Measurements from ENCODE around the gene CLIP1. TPM values are rescaled to one million over a fixed set of nuclear protein-coding genes. Genes with fewer than 3 reads are reported as not detected.

The CLIP1 gene
- total RNA-seq, 4 donors from 2014 or later = 118 to 164 (median 133) TPM

- WGBS, 2 donors = 88 to 100% methylated on average over 2 of the region's 2 CpGs
- H3K4me3 ChIP-seq (ENCODE audit: low read depth, poor library complexity, severe bottlenecking) = no peak overlapping the region
- DNase-seq (ENCODE audit: low spot score in 2 of 2) = no peak
Observed at GRCh38 chr12:122460641-122461040, 38.2 kb upstream of the CLIP1 start.

GRCh38 chr12:122460061-122460460, 37.6 kb upstream of the CLIP1 start:
- intact Hi-C loops (cut with DNase I; ENCODE audit: low total_unique reads) = no loop called here
- WGBS, 2 donors = 90 to 92% methylated on average over 7 of the region's 7 CpGs
- no peak for TF ChIP-seq POLR2A (IDR thresholded peaks at IDR 0.05)
- no peak for TF ChIP-seq CTCF (IDR thresholded peaks at IDR 0.05)

More at GRCh38 chr12:122460641-122461040, 38.2 kb upstream of the CLIP1 start:
- intact Hi-C loops (cut with DNase I; ENCODE audit: low total_unique reads) = no loop called here
- TF ChIP-seq CTCF (IDR thresholded peaks at IDR 0.05) (no peak), POLR2A (IDR thresholded peaks at IDR 0.05) (no peak)

GRCh38 chr12:122459211-122459610, 36.7 kb upstream of the CLIP1 start:
- peak in 1 of 2 donors; percentile 40 for DNase-seq (ENCODE audit: low spot score in 2 of 2)
- 95 to 98% methylated on average over 2 of the region's 2 CpGs for WGBS, 2 donors
- H3K4me3 ChIP-seq (ENCODE audit: low read depth, poor library complexity, severe bottlenecking) = no peak overlapping the region
- intact Hi-C loops (cut with DNase I; ENCODE audit: low total_unique reads) = no loop called here
- no peak for TF ChIP-seq POLR2A (IDR thresholded peaks at IDR 0.05)
- TF ChIP-seq CTCF (IDR thresholded peaks at IDR 0.05) = no peak

More at GRCh38 chr12:122460061-122460460, 37.6 kb upstream of the CLIP1 start:
- peak in 1 of 2 donors; percentile 42 for DNase-seq (ENCODE audit: low spot score in 2 of 2)
- H3K4me3 ChIP-seq (ENCODE audit: low read depth, poor library complexity, severe bottlenecking) = no peak overlapping the region

GRCh38 chr12:122458105-122459035, 35.9 kb upstream of the CLIP1 start:
- peak in 1 of 2 donors; percentile 42 for DNase-seq (ENCODE audit: low spot score in 2 of 2)
- TF ChIP-seq CTCF (IDR thresholded peaks at IDR 0.05) (no peak), POLR2A (IDR thresholded peaks at IDR 0.05) (no peak)
- WGBS, 2 donors = 87 to 93% methylated on average over 17 of the region's 17 CpGs
- intact Hi-C loops (cut with DNase I; ENCODE audit: low total_unique reads) = no loop called here
- H3K4me3 ChIP-seq (ENCODE audit: low read depth, poor library complexity, severe bottlenecking) = no peak overlapping the region

- intact Hi-C loops (cut with DNase I; ENCODE audit: low total_unique reads) = no loop called here
- DNase-seq (ENCODE audit: low spot score in 2 of 2) = no peak
- no peak overlapping the region for H3K4me3 ChIP-seq (ENCODE audit: low read depth, poor library complexity, severe bottlenecking)
- WGBS, 2 donors = 52 to 59% methylated on average over 2 of the region's 2 CpGs
- TF ChIP-seq POLR2A (IDR thresholded peaks at IDR 0.05) (no peak), CTCF (IDR thresholded peaks at IDR 0.05) (no peak)
Observed at GRCh38 chr12:122457627-122458026, 35.2 kb upstream of the CLIP1 start.
